Spleen (tissue), 11 donors: ENCODE data around the gene PRKAG1. TPM values are rescaled to one million over a fixed set of nuclear protein-coding genes. Genes with fewer than 3 reads are reported as not detected.

Experiments used
- DNase-seq: peaks from one replicate; pipeline ENCODE4 v3.0.0-alpha.2; 2020
- H3K27ac ChIP-seq, 8 donors: fragments of 200-600 bp; sonication (generic) in 7 of 8; 1 replicate in 4 of 8; 2 replicates in 4 of 8; pipeline versions ENCODE4 v1.5.0 to v1.8.0; 2016 to 2021; ENCODE audit warnings: inconsistent platforms in 4 of 8, mild to moderate bottlenecking in 4 of 8, moderate library complexity in 1 of 8
- H3K27me3 ChIP-seq, 7 donors: fragments of 200-600 bp; sonication (generic) in 6 of 7; replicated peaks in 1 of 7; 1 replicate in 4 of 7; 2 replicates in 3 of 7; pipeline versions ENCODE4 v1.5.0 to v1.8.0; 2016 to 2021; ENCODE audit warnings: inconsistent platforms in 3 of 7, mild to moderate bottlenecking in 1 of 7
- H3K36me3 ChIP-seq, 6 donors: fragments of 200-600 bp; sonication (generic) in 5 of 6; 1 replicate in 4 of 6; 2 replicates in 2 of 6; pipeline versions ENCODE4 v1.5.0 to v1.8.0; 2016 to 2021; ENCODE audit warnings: inconsistent platforms in 2 of 6
- H3K4me1 ChIP-seq, 6 donors: fragments of 200-600 bp; sonication (generic) in 5 of 6; 1 replicate in 3 of 6; 2 replicates in 3 of 6; pipeline versions ENCODE4 v1.5.0 to v1.8.0; 2016 to 2021; ENCODE audit warnings: inconsistent platforms in 3 of 6
- H3K4me3 ChIP-seq, 8 donors: fragments of 200-600 bp; sonication (generic) in 7 of 8; 1 replicate in 4 of 8; 2 replicates in 4 of 8; pipeline versions ENCODE4 v1.5.0 to v1.8.0; 2016 to 2021; ENCODE audit warnings: inconsistent platforms in 4 of 8, mild to moderate bottlenecking in 4 of 8, moderate library complexity in 2 of 8
- H3K9me3 ChIP-seq, 8 donors: fragments of 200-600 bp; sonication (generic) in 7 of 8; 1 replicate in 4 of 8; 2 replicates in 4 of 8; pipeline versions ENCODE4 v1.5.0 to v1.8.0; 2016 to 2021; ENCODE audit warnings: inconsistent platforms in 4 of 8
- POLR2A ChIP-seq, 3 donors: fragments of 450-650 bp; IDR thresholded peaks; one replicate each; pipeline ENCODE4 v1.5.1; 2017; ENCODE audit warnings: antibody characterized with exemption in 3 of 3, mild to moderate bottlenecking in 1 of 3
- POLR2AphosphoS5 ChIP-seq, 3 donors: sonication (generic); formaldehyde crosslinking; IDR thresholded peaks; one replicate each; pipeline ENCODE4 v1.5.1; 2017; ENCODE audit warnings: antibody characterized with exemption in 3 of 3
- WGBS, 5 donors: extraction: QIAGEN DNeasy Blood & Tissue Kit in 3 of 5; methylation state at CpG; one replicate each; pipeline versions ENCODE4 v1.1.5 to v1.1.7; 2013 to 2018; 5-methylcytosine and 5-hydroxymethylcytosine counted together
- intact Hi-C: fragments of 100-400 bp; cut with DNase I; formaldehyde crosslinking; loops from one replicate; pipeline ENCODE4 v1.15.0; 2023; ENCODE audit warnings: low total_unique reads
- polyA plus RNA-seq, 3 donors: library from polyadenylated mRNA; stranded (reverse); fragments of 200-250 nt; gene quantifications; one replicate each; pipeline ENCODE4 v1.2.1, GENCODE V29; 2013
- total RNA-seq, 7 donors: library from RNA; depleted of rRNA in 3 of 7; stranded (reverse); fragments of >200 nt in 3 of 7; fragmentation: NEBNext Ultra II Directional in 4 of 7; extraction: Animal tissue kit (Norgen Biotek cat#: 25700) in 4 of 7; gene quantifications; one replicate each; pipeline versions ENCODE4 v1.1.0 to v1.2.1, GENCODE V29; 2016 to 2021
- TF ChIP-seq, protein P1 (sequence below), 11 experiments: fragments of 200-600 bp in 7 of 11; fragments of 450-650 bp in 4 of 11; sonication (generic) in 4 of 11; IDR thresholded peaks in 8 of 11; conservative IDR thresholded peaks in 3 of 11; 1 replicate in 7 of 11; 2 replicates in 4 of 11; pipeline versions ENCODE4 v1.4.0 to v1.8.0; 2016 to 2021; ENCODE audit warnings: antibody characterized with exemption in 11 of 11, inconsistent platforms in 4 of 11, mild to moderate bottlenecking in 1 of 11
- donor health status: healthy with polysubstance abuse.
- donor health status: DM: no; HTN: no; CAD: no; lungs with moderate emphysema.
- donor health status: DM: no; HTN: no; CAD: no.
- donor health status: Bipolar disorder and iron deficiency.
- donor health status: healthy.
- donor health status: DM: no; HTN: no; CAD: no.
- donor health status: DM: yes; HTN: yes; CAD: no.

The PRKAG1 gene
- total and polyA plus RNA-seq, 10 donors = 34.1 to 47.2 (median 43.1) TPM

DNA sequence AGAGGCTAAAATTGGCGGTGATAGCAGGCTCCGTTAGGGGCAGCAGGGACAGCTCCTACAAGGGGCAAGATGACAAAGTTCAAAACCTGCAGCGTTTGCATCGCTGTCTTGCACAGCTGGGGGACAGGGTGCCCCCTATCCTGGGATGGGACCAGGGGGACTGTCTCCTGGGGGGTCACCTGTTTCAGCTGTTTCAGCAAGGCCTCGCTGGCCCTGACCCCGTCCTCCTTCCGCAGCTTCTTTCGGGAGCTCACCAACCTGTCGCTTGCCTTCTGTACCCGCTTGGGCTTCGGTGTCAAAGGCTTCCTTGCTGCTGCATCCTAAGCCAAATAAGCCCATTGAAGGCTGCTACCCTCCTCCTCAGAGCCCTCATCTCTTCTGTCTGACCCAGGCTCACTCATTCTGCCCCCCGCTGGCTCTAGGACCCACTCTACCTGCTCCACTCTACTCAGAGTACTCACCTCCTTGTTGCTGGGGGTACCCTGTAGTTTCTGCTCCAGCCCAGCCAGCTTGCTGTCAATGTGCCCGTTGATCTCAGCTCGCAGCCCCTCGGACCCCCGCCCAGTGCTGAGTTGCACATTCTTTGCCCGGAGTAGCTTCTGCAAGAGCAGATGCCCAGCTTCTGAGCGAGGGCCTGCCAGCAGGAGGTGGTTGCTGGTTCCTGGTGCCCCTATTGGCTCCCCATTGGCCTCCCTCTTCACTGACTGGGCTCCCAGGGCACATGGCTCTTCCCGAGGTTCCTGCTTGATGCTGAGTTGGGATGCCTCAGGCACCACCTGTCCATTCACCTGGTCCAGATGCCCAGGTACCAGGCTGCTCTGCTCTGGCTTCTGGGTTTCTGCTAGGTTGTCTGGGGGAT lies 12.4 kb upstream of the PRKAG1 start:
- H3K9me3 ChIP-seq = no peaks in the 10 kb centered on the region
- H3K27ac ChIP-seq = no peak overlapping the region
- H3K27me3 ChIP-seq = no peaks in the 10 kb centered on the region
- H3K4me3 ChIP-seq = no peak overlapping the region
- WGBS, 5 donors = 95 to 97% (median 96%) methylated on average over 18 to 19 of the region's 19 CpGs
- peaks cover 0 to 9% (median 0%) of the 10 kb centered on the region in 6 donors for H3K4me1 ChIP-seq
- no peak for TF ChIP-seq POLR2A (IDR thresholded peaks at IDR 0.05)
- TF ChIP-seq POLR2AphosphoS5 (IDR thresholded peaks at IDR 0.05) = peak in 2 of 3 donors; percentile 11 to 49
- peaks cover 0 to 100% (median 83%) of the 10 kb centered on the region in 6 donors for H3K36me3 ChIP-seq
- intact Hi-C loops = no loop called here
- DNase-seq = no peak

DNA sequence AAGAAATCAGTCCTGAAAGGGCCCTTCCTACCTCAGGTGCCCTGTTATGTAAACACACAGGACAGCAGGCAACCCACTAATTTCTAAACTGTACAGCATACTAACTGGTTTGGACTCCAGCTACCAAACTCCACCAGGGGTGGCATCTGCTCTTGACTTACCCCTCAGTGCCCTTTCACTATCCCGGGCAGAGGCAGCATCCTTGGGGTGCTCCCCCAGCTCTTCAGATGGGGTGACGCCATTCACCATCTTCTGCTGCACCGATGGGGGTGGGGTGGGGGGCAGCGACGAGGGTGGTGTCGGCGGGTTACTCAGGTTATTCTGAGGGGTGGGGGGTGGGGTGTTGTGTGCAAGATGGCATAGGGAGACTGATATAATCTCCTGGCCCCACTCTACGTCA lies 11.5 kb upstream of the PRKAG1 start:
- no peak overlapping the region for H3K4me3 ChIP-seq
- peaks cover 0 to 100% (median 88%) of the 10 kb centered on the region in 6 donors for H3K36me3 ChIP-seq
- TF ChIP-seq POLR2A (IDR thresholded peaks at IDR 0.05) (no peak), POLR2AphosphoS5 (IDR thresholded peaks at IDR 0.05) (no peak)
- TF ChIP-seq, protein P1, sequence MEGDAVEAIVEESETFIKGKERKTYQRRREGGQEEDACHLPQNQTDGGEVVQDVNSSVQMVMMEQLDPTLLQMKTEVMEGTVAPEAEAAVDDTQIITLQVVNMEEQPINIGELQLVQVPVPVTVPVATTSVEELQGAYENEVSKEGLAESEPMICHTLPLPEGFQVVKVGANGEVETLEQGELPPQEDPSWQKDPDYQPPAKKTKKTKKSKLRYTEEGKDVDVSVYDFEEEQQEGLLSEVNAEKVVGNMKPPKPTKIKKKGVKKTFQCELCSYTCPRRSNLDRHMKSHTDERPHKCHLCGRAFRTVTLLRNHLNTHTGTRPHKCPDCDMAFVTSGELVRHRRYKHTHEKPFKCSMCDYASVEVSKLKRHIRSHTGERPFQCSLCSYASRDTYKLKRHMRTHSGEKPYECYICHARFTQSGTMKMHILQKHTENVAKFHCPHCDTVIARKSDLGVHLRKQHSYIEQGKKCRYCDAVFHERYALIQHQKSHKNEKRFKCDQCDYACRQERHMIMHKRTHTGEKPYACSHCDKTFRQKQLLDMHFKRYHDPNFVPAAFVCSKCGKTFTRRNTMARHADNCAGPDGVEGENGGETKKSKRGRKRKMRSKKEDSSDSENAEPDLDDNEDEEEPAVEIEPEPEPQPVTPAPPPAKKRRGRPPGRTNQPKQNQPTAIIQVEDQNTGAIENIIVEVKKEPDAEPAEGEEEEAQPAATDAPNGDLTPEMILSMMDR (IDR thresholded peaks at IDR 0.05 in 8 of 11, conservative IDR thresholded peaks at IDR 0.05 in 3 of 11) = no peak
- no peaks in the 10 kb centered on the region for H3K27me3 ChIP-seq
- 87 to 96% (median 92%) methylated on average over 7 to 8 of the region's 8 CpGs for WGBS, 5 donors
- peaks cover 0 to 9% (median 0%) of the 10 kb centered on the region in 6 donors for H3K4me1 ChIP-seq
- no peak overlapping the region for H3K27ac ChIP-seq
- DNase-seq = no peak
- no peaks in the 10 kb centered on the region for H3K9me3 ChIP-seq
- intact Hi-C loops = no loop called here

DNA sequence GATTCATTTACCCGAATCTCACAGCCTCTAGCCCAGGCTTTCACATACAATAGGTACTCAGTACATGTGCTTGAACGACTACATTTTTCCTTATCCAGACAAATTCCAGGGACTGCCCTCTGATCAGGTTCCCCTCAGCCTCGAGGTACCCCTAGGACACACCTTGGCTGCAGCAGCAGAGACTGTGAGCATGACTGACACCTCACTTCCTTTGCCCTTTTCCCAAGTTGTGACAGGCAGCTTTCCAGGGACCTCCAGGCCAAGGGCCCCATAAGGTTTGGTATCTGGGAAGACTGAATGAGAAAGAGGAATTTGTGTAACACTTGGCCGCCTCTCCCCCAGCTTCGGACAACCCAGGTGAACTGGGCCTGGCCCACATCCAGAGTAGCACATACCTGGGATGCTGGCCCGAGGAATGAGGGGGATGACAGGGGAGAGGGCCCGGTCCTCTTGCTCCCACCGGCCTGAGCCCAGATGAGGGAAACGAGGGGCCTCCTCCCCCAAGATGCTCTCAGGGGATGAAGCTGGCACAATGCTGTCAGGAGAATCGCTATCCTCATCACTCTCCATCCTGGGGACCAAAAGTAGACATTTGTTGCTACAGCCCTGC lies 10.2 kb upstream of the PRKAG1 start:
- no peak for DNase-seq
- 91 to 95% (median 93%) methylated on average over 7 to 10 of the region's 10 CpGs for WGBS, 5 donors
- intact Hi-C loops = no loop called here

DNA sequence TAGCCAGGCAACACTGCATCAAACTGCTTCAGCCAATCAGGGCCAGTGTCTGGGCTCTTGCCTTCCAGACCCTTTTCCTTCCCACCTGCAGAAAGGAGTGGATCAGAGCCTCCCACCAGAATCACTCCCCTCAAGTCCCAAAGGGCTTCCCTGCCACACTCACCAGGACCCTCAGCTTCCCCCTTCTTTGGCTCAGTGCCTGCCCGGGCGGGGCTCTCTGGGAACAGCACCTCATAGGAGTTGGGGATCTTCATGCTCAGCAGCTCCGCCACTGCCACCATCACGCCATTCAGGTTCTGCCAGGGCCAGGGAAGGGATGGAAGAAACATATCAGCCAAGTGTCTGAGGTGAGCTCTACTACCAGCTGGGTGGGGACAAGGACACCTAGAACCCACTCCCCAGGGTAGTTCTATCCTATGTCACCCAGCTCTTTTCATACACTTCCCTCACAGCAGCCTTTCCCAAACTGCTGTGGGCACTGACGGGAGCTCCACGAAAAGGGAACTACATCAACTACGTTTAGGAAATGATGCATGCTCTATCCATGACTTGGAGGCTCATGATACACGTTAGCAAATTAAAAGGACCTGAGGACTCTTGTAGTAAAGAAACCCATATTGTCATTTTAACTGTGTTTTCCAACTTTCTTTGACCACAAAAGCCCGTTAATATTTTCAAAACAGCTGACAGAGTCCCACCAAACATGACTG lies 9.4 kb upstream of the PRKAG1 start:
- TF ChIP-seq, protein P1 (IDR thresholded peaks at IDR 0.05 in 8 of 11, conservative IDR thresholded peaks at IDR 0.05 in 3 of 11) = no peak
- peak in 2 of 3 donors; percentile 19 to 30 for TF ChIP-seq POLR2AphosphoS5 (IDR thresholded peaks at IDR 0.05)
- DNase-seq = no peak
- no peaks in the 10 kb centered on the region for H3K27me3 ChIP-seq
- WGBS, 5 donors = 72 to 90% (median 82%) methylated on average over 9 of the region's 9 CpGs
- H3K9me3 ChIP-seq = no peaks in the 10 kb centered on the region
- intact Hi-C loops = no loop called here
- H3K4me3 ChIP-seq = no peak overlapping the region
- H3K4me1 ChIP-seq = peaks cover 0 to 9% (median 0%) of the 10 kb centered on the region in 6 donors
- H3K36me3 ChIP-seq = peaks cover 0 to 100% (median 88%) of the 10 kb centered on the region in 6 donors
- no peak overlapping the region for H3K27ac ChIP-seq

More for the DNA sequence above, 10.2 kb upstream of the PRKAG1 start:
- no peak overlapping the region for H3K4me3 ChIP-seq
- no peaks in the 10 kb centered on the region for H3K27me3 ChIP-seq
- peaks cover 0 to 100% (median 89%) of the 10 kb centered on the region in 6 donors for H3K36me3 ChIP-seq
- no peak overlapping the region for H3K27ac ChIP-seq
- TF ChIP-seq, protein P1 (IDR thresholded peaks at IDR 0.05 in 8 of 11, conservative IDR thresholded peaks at IDR 0.05 in 3 of 11) = no peak
- peak in 2 of 3 donors; percentile 26 to 44 for TF ChIP-seq POLR2AphosphoS5 (IDR thresholded peaks at IDR 0.05)
- H3K4me1 ChIP-seq = peaks cover 0 to 9% (median 0%) of the 10 kb centered on the region in 6 donors
- H3K9me3 ChIP-seq = no peaks in the 10 kb centered on the region
